K562 (cell line): ENCODE results near the gene WWOX. TPM values are rescaled to one million over a fixed set of nuclear protein-coding genes. Genes with fewer than 3 reads are reported as not detected.

Experiments used
- ATAC-seq: fragments of 200-7000 bp; cut with Tn5 transposase; 3 replicates; pipeline ENCODE4 v1.9.1; 2020; ENCODE audit warnings: moderate library complexity
- BruUV-seq: library from RNA; stranded (reverse); fragments of 400-500 nt; replicated peaks from 2 replicates; lab custom pipeline; 2021; lab: Mats Ljungman, UMichigan
- CTCF ChIA-PET: fragments of 300-600 bp; formaldehyde crosslinking; extraction: SDS; loops from one replicate; lab custom pipeline; 2021; ENCODE audit warnings: low intra/inter-chr PET ratio; lab: Yijun Ruan, JAX
- POLR2A ChIA-PET: fragments of 300-600, 350-650 bp; sonication (Branson Sonifier 250); formaldehyde crosslinking; extraction: SDS; loops from one replicate; lab custom pipeline; 2021; ENCODE audit warnings: antibody characterized with exemption, inconsistent platforms; lab: Yijun Ruan, JAX
- DNase-seq, 4 experiments: peaks; one replicate each; pipeline versions ENCODE4 v3.0.0 to v3.0.0-alpha.2; 2011 to 2018; ENCODE audit warnings: low spot score in 3 of 4, mixed read lengths in 3 of 4; ENCODE audit errors: extremely low read depth in 1 of 4
- FAIRE-seq: peaks from 2 replicates; lab custom pipeline; 2011; peaks lifted over from hg19 to GRCh38; lab: Jason Lieb, UNC
- H2AFZ ChIP-seq: 2 replicates; pipeline ENCODE4 v1.6.0; 2011; ENCODE audit warnings: low read depth, low read length, control low read depth, inconsistent platforms
- H3K27ac ChIP-seq: fragments of 200-600 bp; 3 replicates; pipeline ENCODE4 v1.8.0; 2011; ENCODE audit warnings: low read depth, mild to moderate bottlenecking, control low read depth, inconsistent platforms, low read length, moderate library complexity, mixed read lengths; ENCODE audit errors: extremely low read depth
- H3K27me3 ChIP-seq, 2 experiments: fragments of 300-600 bp in 1 of 2; 2 replicates in 1 of 2; 3 replicates in 1 of 2; pipeline versions ENCODE4 v1.6.0 to v1.8.0; 2011; ENCODE audit warnings: inconsistent platforms in 2 of 2, low read length in 2 of 2, mild to moderate bottlenecking in 1 of 2, mixed read lengths in 1 of 2, moderate library complexity in 1 of 2; ENCODE audit not compliant: control insufficient read depth in 2 of 2, insufficient read depth in 2 of 2
- H3K36me3 ChIP-seq: fragments of 300-600 bp; 3 replicates; pipeline ENCODE4 v1.8.0; 2011; ENCODE audit warnings: mild to moderate bottlenecking, low read length, inconsistent platforms; ENCODE audit not compliant: control insufficient read depth, insufficient read depth
- H3K4me1 ChIP-seq, 2 experiments: fragments of 200-600 bp in 1 of 2; replicated peaks in 1 of 2; 2 replicates in 1 of 2; 3 replicates in 1 of 2; pipeline versions ENCODE4 v1.5.1 to v1.8.0; 2011; ENCODE audit warnings: inconsistent platforms in 2 of 2, low read length in 2 of 2, mild to moderate bottlenecking in 1 of 2, mixed read lengths in 1 of 2, moderate library complexity in 1 of 2; ENCODE audit not compliant: control insufficient read depth in 2 of 2, insufficient read depth in 2 of 2
- H3K4me2 ChIP-seq: 2 replicates; pipeline ENCODE4 v1.6.1; 2011; ENCODE audit warnings: low read length, control low read depth, inconsistent platforms, mixed read lengths; ENCODE audit not compliant: insufficient read depth
- H3K4me3 ChIP-seq: fragments of 200-600 bp; sonication (generic), shearing (Covaris generic); 2 replicates; pipeline ENCODE4 v1.5.1; 2016; ENCODE audit warnings: control low read depth, inconsistent platforms
- H3K79me2 ChIP-seq: fragments of 200-600 bp; 3 replicates; pipeline ENCODE4 v1.8.0; 2011; ENCODE audit warnings: low read length, inconsistent platforms; ENCODE audit not compliant: control insufficient read depth, insufficient read depth
- H3K9ac ChIP-seq, 2 experiments: 2 replicates each; pipeline versions ENCODE4 v1.6.0 to v1.6.1; 2011; ENCODE audit warnings: low read depth in 2 of 2, low read length in 2 of 2, control low read depth in 1 of 2, inconsistent platforms in 1 of 2, mild to moderate bottlenecking in 1 of 2, mixed read lengths in 1 of 2; ENCODE audit not compliant: insufficient read depth in 1 of 2
- H3K9me1 ChIP-seq: one replicate; pipeline ENCODE4 v1.6.0; 2011; ENCODE audit warnings: inconsistent platforms, mild to moderate bottlenecking, low read length, moderate library complexity; ENCODE audit not compliant: control insufficient read depth, insufficient read depth
- H3K9me3 ChIP-seq: replicated peaks from 2 replicates; pipeline ENCODE4 v1.5.1; 2011; ENCODE audit warnings: low read depth, low read length, inconsistent platforms; ENCODE audit not compliant: control insufficient read depth, insufficient read depth
- H4K20me1 ChIP-seq: replicated peaks from 2 replicates; pipeline ENCODE4 v1.6.1; 2011; ENCODE audit warnings: low read length, inconsistent platforms, mixed read lengths; ENCODE audit not compliant: control insufficient read depth, insufficient read depth
- ETV5 ChIP-seq: sonication (generic); formaldehyde crosslinking; IDR thresholded peaks from 2 replicates; pipeline ENCODE4 v1.4.0; 2020; ENCODE audit warnings: low read depth, mild to moderate bottlenecking, missing genetic modification reagents
- KLF13 ChIP-seq: fragments of 450-650 bp; IDR thresholded peaks from 2 replicates; pipeline ENCODE4 v1.6.1; 2016; ENCODE audit warnings: missing genetic modification characterization, low read depth, mild to moderate bottlenecking, missing compliant biosample characterization, moderate library complexity, borderline replicate concordance
- NFATC3 ChIP-seq: fragments of 450-650 bp; IDR thresholded peaks from 2 replicates; pipeline ENCODE4 v1.6.1; 2017; ENCODE audit warnings: mild to moderate bottlenecking
- WGBS: fragments of 100-300 bp; shearing (Covaris generic); methylation state at CpG from one replicate; pipeline ENCODE4 v1.1.6; 2016; ENCODE audit warnings: low coverage, mixed read lengths; ENCODE audit not compliant: insufficient coverage; ENCODE audit errors: missing lambda C conversion rate; 5-methylcytosine and 5-hydroxymethylcytosine counted together
- in situ Hi-C: fragments of 300-500 bp; cut with MboI; formaldehyde crosslinking; loops from 4 replicates; pipeline ENCODE4 v1.15.0; 2018; ENCODE audit warnings: inconsistent platforms, mixed read lengths
- intact Hi-C: fragments of 100-400 bp; cut with micrococcal nuclease; formaldehyde crosslinking; loops from 2 replicates; pipeline ENCODE4 v1.14.2; 2022
- polyA plus RNA-seq, 8 experiments: library from polyadenylated mRNA; depleted of rRNA in 4 of 8; stranded (reverse) in 5 of 8; unstranded in 3 of 8; fragments of >200 nt; fragmentation: Nextera tagmentation in 2 of 8; fragmentation: Illumina TruSeq in 1 of 8; extraction: Ambion mirVana in 2 of 8; extraction: Trizol in 1 of 8; gene quantifications; 2 replicates each; pipeline versions ENCODE4 v1.2.1 to v1.2.3, GENCODE V29; 2011 to 2014; ENCODE audit warnings: inconsistent platforms in 1 of 8, missing spikeins in 1 of 8
- total RNA-seq, 7 experiments: library from RNA; depleted of rRNA in 6 of 7; stranded (reverse); fragments of >200 nt in 6 of 7; fragmentation: Illumina TruSeq in 2 of 7; extraction: Trizol in 2 of 7; gene quantifications; 2 replicates each; pipeline versions ENCODE4 v1.2.1 to v1.2.3, GENCODE V29; 2011 to 2021; ENCODE audit warnings: low replicate concordance in 1 of 7
- TF ChIP-seq, protein P1 (sequence below), 2 experiments: fragments of 450-650 bp in 1 of 2; sonication (generic) in 1 of 2; formaldehyde crosslinking in 1 of 2; IDR thresholded peaks in 1 of 2; conservative IDR thresholded peaks in 1 of 2; 2 replicates each; pipeline versions ENCODE4 v1.6.1 to v1.8.1; 2016 to 2023; ENCODE audit warnings: mild to moderate bottlenecking in 2 of 2, moderate library complexity in 2 of 2, inconsistent platforms in 1 of 2, missing genetic modification reagents in 1 of 2
- TF ChIP-seq, protein P2 (sequence below): IDR thresholded peaks from 2 replicates; pipeline ENCODE4 v1.6.1; 2011; ENCODE audit not compliant: insufficient read length; ENCODE audit errors: extremely low read depth
- TF ChIP-seq, protein P3 (sequence below), 2 experiments: fragments of 200-800 bp in 1 of 2; sonication (Bioruptor generic) in 1 of 2; sonication (generic) in 1 of 2; formaldehyde crosslinking in 1 of 2; IDR thresholded peaks in 1 of 2; conservative IDR thresholded peaks in 1 of 2; 2 replicates each; pipeline versions ENCODE4 v1.5.0 to v1.6.1; 2016 to 2020; ENCODE audit warnings: missing compliant biosample characterization in 1 of 2, missing genetic modification characterization in 1 of 2, missing genetic modification reagents in 1 of 2

Gene WWOX
- total and polyA plus RNA-seq, 9 of the 15 experiments (the other 6 are each of a cell fraction or from before 2014, with no cell fraction given), result 1.6 to 22.7 (median 8.1) TPM

DNA sequence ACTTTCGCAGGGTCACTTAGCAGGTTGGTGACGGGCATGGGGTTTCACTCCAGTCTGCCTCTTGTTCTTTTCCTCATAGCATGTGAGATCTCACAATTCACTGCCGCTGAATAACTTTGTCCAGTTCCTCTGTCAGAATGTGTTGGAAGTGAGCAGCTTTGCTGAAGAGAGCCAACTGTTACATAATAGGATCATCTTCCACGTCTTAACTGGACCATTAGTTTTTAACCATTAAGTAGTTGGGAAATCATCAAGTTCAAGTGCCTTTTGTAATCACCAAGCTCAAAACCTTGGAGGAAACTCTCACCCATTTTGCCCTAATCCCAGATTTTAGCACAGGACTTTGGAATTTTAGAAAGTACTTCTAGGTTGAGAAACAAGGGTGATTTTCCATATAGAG lies 290.6 kb downstream of the WWOX start:
- no peaks in the 10 kb centered on the region for H3K9me3 ChIP-seq
- CTCF ChIA-PET, result no interaction called here
- BruUV-seq, result no TSS peak

More for the DNA sequence above, 290.6 kb downstream of the WWOX start:
- H3K9me1 ChIP-seq, result no peaks in the 10 kb centered on the region
- intact Hi-C loops, result no loop called here
- peaks cover 0 to 7% of the 10 kb centered on the region in 2 experiments; a peak in 2 of 5 replicates for H3K4me1 ChIP-seq
- H3K9ac ChIP-seq, result no peak overlapping the region
- H3K79me2 ChIP-seq, result no peaks in the 10 kb centered on the region
- WGBS, result 44% methylated on average over 4 of the region's 4 CpGs
- H3K27ac ChIP-seq, result no peak overlapping the region
- no peaks in the 10 kb centered on the region for H4K20me1 ChIP-seq
- H3K27me3 ChIP-seq, result no peaks in the 10 kb centered on the region
- no peaks in the 10 kb centered on the region for H3K36me3 ChIP-seq
- no peak for ATAC-seq
- no peak for FAIRE-seq
- no peak for TF ChIP-seq KLF13 (tag)
- TF ChIP-seq, protein P1, sequence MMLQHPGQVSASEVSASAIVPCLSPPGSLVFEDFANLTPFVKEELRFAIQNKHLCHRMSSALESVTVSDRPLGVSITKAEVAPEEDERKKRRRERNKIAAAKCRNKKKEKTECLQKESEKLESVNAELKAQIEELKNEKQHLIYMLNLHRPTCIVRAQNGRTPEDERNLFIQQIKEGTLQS (IDR thresholded peaks at IDR 0.05), result no peak
- TF ChIP-seq, protein P1 (CRISPR knock-in tag; conservative IDR thresholded peaks at IDR 0.05), result no peak
- no peak for TF ChIP-seq NFATC3
- TF ChIP-seq, protein P2, sequence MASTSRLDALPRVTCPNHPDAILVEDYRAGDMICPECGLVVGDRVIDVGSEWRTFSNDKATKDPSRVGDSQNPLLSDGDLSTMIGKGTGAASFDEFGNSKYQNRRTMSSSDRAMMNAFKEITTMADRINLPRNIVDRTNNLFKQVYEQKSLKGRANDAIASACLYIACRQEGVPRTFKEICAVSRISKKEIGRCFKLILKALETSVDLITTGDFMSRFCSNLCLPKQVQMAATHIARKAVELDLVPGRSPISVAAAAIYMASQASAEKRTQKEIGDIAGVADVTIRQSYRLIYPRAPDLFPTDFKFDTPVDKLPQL, result no peak
- TF ChIP-seq ETV5 (CRISPR knock-in tag), result no peak
- TF ChIP-seq, protein P3, sequence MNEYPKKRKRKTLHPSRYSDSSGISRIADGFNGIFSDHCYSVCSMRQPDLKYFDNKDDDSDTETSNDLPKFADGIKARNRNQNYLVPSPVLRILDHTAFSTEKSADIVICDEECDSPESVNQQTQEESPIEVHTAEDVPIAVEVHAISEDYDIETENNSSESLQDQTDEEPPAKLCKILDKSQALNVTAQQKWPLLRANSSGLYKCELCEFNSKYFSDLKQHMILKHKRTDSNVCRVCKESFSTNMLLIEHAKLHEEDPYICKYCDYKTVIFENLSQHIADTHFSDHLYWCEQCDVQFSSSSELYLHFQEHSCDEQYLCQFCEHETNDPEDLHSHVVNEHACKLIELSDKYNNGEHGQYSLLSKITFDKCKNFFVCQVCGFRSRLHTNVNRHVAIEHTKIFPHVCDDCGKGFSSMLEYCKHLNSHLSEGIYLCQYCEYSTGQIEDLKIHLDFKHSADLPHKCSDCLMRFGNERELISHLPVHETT (CRISPR knock-in tag; conservative IDR thresholded peaks at IDR 0.05 in 1 of 2, IDR thresholded peaks at IDR 0.05 in 1 of 2), result no peak
- no peak overlapping the region for H3K4me3 ChIP-seq
- POLR2A ChIA-PET, result no interaction called here
- no peak for DNase-seq
- H2AFZ ChIP-seq, result no peak overlapping the region
- H3K4me2 ChIP-seq, result no peak overlapping the region
- in situ Hi-C loops, result no loop called here
